GM23338 (cell line): ENCODE measurements around the gene PIK3C2G. TPM values are rescaled to one million over a fixed set of nuclear protein-coding genes. Genes with fewer than 3 reads are reported as not detected.

Experiments used
- CREB1 ChIP-seq: fragments of 250-450 bp; sonication (Bioruptor Pico); IDR thresholded peaks from 2 replicates; pipeline ENCODE4 v1.5.0; 2020; ENCODE audit warnings: low read depth, mild to moderate bottlenecking, moderate library complexity
- EZH2phosphoT487 ChIP-seq: fragments of 200-600 bp; sonication (generic); IDR thresholded peaks from one replicate; pipeline ENCODE4 v1.8.1; 2018; ENCODE audit warnings: antibody characterized with exemption; ENCODE audit not compliant: unreplicated experiment
- JUNB ChIP-seq: IDR thresholded peaks from one replicate; pipeline ENCODE4 v1.6.1; 2016; ENCODE audit warnings: antibody characterized with exemption; ENCODE audit not compliant: unreplicated experiment
- NANOG ChIP-seq: IDR thresholded peaks from 2 replicates; pipeline ENCODE4 v1.6.1; 2016; ENCODE audit warnings: antibody characterized with exemption, borderline replicate concordance
- POLR2AphosphoS5 ChIP-seq: IDR thresholded peaks from 2 replicates; pipeline ENCODE4 v1.6.1; 2016; ENCODE audit warnings: antibody characterized with exemption, low read depth
- ZNF114 ChIP-seq: fragments of 250-450 bp; sonication (Bioruptor Pico); IDR thresholded peaks from 2 replicates; pipeline ENCODE4 v1.5.0; 2020; ENCODE audit warnings: mild to moderate bottlenecking, moderate library complexity
- ZNF331 ChIP-seq: fragments of 250-450 bp; sonication (Bioruptor Pico); IDR thresholded peaks from 2 replicates; pipeline ENCODE4 v1.5.0; 2020; ENCODE audit warnings: low read depth, mild to moderate bottlenecking, moderate library complexity
- polyA plus RNA-seq: library from polyadenylated mRNA; unstranded; fragments of >200 nt; fragmentation: Nextera tagmentation; extraction: Ambion mirVana; gene quantifications from 2 replicates; pipeline ENCODE4 v1.2.1, GENCODE V29; 2016
- total RNA-seq: library from RNA; depleted of rRNA; stranded (reverse); fragments of >200 nt; shearing (Covaris generic); gene quantifications from 2 replicates; pipeline ENCODE4 v1.2.3, GENCODE V29; 2014
- TF ChIP-seq, protein P1 (sequence below): fragments of 250-450 bp; sonication (Bioruptor Pico); IDR thresholded peaks from 2 replicates; pipeline ENCODE4 v1.5.0; 2020; ENCODE audit warnings: mild to moderate bottlenecking, moderate library complexity
- TF ChIP-seq, protein P2 (sequence below): IDR thresholded peaks from one replicate; pipeline ENCODE4 v1.6.1; 2018; ENCODE audit warnings: antibody characterized with exemption; ENCODE audit not compliant: unreplicated experiment
- TF ChIP-seq, protein P3 (sequence below): IDR thresholded peaks from 2 replicates; pipeline ENCODE4 v1.6.1; 2016; ENCODE audit warnings: antibody characterized with exemption

PIK3C2G gene
- total and polyA plus RNA-seq, 2 experiments from 2014 or later: not detected

DNA sequence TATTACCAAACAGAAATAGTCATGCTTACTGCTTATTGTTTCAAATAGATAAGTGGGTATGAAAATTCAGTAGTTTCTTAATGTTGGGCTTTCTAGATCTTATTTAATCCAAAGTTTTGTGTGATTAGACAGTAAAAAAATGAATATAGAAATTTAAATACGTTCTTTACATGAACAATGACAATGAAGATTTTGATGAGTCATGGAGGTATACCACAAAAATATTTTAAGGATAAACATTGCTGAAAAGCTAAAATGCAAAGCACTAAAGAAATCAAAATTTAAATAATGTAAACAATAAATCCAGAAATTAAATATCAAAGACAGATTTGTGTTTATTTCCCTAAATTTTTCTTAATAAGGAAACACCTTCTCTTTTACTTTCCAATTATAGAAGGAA, 78.3 kb downstream of the PIK3C2G start (continued):
- TF ChIP-seq, protein P1, sequence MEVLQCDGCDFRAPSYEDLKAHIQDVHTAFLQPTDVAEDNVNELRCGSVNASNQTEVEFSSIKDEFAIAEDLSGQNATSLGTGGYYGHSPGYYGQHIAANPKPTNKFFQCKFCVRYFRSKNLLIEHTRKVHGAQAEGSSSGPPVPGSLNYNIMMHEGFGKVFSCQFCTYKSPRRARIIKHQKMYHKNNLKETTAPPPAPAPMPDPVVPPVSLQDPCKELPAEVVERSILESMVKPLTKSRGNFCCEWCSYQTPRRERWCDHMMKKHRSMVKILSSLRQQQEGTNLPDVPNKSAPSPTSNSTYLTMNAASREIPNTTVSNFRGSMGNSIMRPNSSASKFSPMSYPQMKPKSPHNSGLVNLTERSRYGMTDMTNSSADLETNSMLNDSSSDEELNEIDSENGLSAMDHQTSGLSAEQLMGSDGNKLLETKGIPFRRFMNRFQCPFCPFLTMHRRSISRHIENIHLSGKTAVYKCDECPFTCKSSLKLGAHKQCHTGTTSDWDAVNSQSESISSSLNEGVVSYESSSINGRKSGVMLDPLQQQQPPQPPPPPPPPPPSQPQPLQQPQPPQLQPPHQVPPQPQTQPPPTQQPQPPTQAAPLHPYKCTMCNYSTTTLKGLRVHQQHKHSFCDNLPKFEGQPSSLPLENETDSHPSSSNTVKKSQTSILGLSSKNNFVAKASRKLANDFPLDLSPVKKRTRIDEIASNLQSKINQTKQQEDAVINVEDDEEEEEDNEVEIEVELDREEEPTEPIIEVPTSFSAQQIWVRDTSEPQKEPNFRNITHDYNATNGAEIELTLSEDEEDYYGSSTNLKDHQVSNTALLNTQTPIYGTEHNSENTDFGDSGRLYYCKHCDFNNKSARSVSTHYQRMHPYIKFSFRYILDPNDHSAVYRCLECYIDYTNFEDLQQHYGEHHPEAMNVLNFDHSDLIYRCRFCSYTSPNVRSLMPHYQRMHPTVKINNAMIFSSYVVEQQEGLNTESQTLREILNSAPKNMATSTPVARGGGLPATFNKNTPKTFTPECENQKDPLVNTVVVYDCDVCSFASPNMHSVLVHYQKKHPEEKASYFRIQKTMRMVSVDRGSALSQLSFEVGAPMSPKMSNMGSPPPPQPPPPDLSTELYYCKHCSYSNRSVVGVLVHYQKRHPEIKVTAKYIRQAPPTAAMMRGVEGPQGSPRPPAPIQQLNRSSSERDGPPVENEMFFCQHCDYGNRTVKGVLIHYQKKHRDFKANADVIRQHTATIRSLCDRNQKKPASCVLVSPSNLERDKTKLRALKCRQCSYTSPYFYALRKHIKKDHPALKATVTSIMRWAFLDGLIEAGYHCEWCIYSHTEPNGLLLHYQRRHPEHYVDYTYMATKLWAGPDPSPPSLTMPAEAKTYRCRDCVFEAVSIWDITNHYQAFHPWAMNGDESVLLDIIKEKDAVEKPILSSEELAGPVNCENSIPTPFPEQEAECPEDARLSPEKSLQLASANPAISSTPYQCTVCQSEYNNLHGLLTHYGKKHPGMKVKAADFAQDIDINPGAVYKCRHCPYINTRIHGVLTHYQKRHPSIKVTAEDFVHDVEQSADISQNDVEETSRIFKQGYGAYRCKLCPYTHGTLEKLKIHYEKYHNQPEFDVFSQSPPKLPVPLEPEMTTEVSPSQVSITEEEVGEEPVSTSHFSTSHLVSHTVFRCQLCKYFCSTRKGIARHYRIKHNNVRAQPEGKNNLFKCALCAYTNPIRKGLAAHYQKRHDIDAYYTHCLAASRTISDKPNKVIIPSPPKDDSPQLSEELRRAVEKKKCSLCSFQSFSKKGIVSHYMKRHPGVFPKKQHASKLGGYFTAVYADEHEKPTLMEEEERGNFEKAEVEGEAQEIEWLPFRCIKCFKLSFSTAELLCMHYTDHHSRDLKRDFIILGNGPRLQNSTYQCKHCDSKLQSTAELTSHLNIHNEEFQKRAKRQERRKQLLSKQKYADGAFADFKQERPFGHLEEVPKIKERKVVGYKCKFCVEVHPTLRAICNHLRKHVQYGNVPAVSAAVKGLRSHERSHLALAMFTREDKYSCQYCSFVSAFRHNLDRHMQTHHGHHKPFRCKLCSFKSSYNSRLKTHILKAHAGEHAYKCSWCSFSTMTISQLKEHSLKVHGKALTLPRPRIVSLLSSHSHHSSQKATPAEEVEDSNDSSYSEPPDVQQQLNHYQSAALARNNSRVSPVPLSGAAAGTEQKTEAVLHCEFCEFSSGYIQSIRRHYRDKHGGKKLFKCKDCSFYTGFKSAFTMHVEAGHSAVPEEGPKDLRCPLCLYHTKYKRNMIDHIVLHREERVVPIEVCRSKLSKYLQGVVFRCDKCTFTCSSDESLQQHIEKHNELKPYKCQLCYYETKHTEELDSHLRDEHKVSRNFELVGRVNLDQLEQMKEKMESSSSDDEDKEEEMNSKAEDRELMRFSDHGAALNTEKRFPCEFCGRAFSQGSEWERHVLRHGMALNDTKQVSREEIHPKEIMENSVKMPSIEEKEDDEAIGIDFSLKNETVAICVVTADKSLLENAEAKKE (CRISPR knock-in tag): no peak
- no peak for TF ChIP-seq EZH2phosphoT487
- TF ChIP-seq, protein P2, sequence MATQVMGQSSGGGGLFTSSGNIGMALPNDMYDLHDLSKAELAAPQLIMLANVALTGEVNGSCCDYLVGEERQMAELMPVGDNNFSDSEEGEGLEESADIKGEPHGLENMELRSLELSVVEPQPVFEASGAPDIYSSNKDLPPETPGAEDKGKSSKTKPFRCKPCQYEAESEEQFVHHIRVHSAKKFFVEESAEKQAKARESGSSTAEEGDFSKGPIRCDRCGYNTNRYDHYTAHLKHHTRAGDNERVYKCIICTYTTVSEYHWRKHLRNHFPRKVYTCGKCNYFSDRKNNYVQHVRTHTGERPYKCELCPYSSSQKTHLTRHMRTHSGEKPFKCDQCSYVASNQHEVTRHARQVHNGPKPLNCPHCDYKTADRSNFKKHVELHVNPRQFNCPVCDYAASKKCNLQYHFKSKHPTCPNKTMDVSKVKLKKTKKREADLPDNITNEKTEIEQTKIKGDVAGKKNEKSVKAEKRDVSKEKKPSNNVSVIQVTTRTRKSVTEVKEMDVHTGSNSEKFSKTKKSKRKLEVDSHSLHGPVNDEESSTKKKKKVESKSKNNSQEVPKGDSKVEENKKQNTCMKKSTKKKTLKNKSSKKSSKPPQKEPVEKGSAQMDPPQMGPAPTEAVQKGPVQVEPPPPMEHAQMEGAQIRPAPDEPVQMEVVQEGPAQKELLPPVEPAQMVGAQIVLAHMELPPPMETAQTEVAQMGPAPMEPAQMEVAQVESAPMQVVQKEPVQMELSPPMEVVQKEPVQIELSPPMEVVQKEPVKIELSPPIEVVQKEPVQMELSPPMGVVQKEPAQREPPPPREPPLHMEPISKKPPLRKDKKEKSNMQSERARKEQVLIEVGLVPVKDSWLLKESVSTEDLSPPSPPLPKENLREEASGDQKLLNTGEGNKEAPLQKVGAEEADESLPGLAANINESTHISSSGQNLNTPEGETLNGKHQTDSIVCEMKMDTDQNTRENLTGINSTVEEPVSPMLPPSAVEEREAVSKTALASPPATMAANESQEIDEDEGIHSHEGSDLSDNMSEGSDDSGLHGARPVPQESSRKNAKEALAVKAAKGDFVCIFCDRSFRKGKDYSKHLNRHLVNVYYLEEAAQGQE: no peak
- TF ChIP-seq ZNF114 (CRISPR knock-in tag): no peak
- TF ChIP-seq, protein P3, sequence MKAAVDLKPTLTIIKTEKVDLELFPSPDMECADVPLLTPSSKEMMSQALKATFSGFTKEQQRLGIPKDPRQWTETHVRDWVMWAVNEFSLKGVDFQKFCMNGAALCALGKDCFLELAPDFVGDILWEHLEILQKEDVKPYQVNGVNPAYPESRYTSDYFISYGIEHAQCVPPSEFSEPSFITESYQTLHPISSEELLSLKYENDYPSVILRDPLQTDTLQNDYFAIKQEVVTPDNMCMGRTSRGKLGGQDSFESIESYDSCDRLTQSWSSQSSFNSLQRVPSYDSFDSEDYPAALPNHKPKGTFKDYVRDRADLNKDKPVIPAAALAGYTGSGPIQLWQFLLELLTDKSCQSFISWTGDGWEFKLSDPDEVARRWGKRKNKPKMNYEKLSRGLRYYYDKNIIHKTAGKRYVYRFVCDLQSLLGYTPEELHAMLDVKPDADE: no peak
- TF ChIP-seq POLR2AphosphoS5: no peak
- no peak for TF ChIP-seq ZNF331
- no peak for TF ChIP-seq CREB1 (CRISPR knock-in tag)
- no peak for TF ChIP-seq NANOG
- no peak for TF ChIP-seq JUNB
